CD4-positive, alpha-beta T cell treated with Interleukin-2 at 100 ng/mL for 4 hours (primary cell): ENCODE measurements around the gene BCL10.

Experiments
- DNase-seq: peaks from one replicate; pipeline ENCODE4 v3.0.0-alpha.2; 2020; ENCODE audit warnings: low spot score

The BCL10 gene

GRCh38 chr1:85276215-85276977 is at the start of gene BCL10:
BCL10 (minus strand) TSS chr1:85276632; CDS start chr1:85276352, 280 bp downstream.
- peak; percentile 97 for DNase-seq

DNA sequence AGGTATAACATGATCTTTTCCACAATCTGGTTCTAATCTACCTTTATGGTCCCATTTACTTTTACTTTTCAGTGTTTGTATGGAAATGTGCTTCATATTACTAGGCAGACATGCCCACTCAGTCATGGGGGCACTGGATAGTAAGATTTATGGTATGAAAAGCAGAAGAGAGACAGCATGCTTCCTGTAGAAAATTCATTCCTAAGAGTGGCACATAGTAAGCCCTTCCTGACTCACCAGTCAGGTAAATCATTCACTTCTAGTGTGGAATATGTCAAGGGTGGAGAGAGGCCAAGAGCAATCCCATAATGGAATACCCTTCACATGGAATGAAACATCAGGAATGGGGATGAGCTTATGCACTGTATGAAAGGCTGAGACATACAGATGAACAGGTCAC is 49.5 kb upstream of the BCL10 start:
- DNase-seq: no peak

- DNase-seq: no peak
Measured at GRCh38 chr1:85323770-85324169, 47.3 kb upstream of the BCL10 start.

DNA sequence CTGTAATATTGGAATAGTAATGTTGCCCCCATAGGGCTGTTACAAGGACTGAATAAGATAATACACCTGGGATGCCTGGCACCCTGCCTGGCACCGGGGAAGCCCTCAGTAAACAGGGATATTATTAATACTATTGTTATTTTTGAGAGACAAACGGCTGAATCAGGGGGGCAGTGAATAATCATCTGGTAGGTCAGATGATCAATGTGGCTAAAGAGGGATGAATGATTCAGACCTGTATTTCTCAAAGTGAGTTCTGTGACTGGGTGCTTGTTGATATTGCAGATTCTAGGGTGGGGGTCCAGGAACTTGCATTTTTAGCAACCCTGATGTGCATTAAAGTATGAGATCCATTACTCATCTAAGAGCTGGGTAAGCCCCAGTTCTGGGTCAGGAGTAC is 46.2 kb upstream of the BCL10 start:
- DNase-seq: no peak

GRCh38 chr1:85321237-85321964 is 45.0 kb upstream of the BCL10 start:
- no peak for DNase-seq

DNA sequence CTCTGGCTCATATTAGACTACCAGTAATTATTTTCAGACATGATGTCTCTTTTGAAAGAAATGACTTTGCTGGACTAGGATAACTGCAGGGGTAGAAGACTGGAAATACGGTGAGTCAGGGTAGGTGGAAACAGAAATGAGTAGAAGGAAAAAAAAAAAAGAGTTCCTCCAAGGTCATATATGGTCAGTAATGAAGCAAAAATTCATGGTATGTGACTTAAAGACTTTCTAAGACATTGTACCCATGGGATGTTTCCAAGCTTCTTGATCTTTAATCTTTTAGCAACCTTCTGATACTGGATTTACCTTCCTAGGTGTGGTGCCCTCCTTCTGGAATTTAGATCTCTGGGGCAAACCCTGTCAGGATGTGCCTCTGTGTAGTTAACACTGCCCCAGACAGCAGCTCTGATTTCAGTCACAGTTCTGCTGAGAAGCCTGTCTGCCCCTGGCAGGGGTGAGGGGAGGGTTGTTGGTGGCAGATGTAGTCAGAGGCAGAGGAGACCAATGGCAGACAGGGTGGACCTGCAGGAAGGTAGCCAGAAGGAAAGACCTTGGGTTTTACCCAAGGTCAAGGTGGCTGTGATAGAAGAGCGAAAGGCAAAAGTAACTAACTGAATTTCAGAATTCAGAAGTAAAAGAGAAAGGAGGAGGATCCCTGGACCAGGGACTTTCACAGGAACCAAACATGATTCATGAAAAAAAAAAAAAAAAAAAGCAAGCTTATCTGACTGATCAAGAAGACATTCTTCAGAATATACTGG is 44.1 kb upstream of the BCL10 start:
- no peak for DNase-seq

DNA sequence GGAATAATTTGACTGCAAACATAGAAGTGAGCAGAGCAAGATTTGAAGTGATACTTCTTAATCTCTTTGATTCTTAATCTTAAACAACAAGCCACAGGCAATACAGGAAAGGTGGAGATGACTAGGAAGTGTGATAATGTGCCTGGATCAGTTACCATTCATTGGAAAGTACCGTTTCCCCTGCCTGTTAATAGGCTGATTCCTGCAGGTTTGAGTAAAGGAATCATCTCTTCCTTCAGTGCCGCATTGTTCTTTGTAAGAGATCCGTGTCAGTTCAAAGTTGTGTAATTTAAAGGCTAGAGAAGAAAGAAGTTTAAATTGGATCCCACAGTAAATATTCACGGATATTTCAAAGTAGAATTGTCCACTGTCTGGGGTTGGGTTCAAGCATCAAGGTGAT is 43.5 kb upstream of the BCL10 start:
- no peak for DNase-seq

- no peak for DNase-seq
Measured at GRCh38 chr1:85319491-85319890, 43.1 kb upstream of the BCL10 start.

GRCh38 chr1:85318217-85318616 is 41.8 kb upstream of the BCL10 start:
- DNase-seq: no peak

DNA sequence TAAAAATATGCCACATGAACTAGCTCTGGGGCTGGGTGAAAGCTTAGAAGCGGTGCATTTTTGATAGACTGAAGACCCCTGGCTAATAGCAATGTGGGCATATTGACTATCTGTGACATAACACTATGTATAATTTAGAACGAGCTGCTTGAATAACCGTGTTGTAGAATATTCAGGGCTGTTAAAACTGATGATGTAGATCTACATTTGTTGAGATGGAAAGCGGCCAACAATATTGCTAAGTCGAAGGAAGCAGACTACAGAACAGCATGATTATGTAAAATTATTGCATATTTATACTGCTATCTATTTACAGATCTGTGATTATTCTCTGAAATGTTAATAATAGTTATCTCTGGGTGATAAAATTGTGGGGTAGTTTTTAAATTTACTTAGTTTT is 41.1 kb upstream of the BCL10 start:
- no peak for DNase-seq

- DNase-seq: no peak
Measured at GRCh38 chr1:85316321-85316720, 39.9 kb upstream of the BCL10 start.

DNA sequence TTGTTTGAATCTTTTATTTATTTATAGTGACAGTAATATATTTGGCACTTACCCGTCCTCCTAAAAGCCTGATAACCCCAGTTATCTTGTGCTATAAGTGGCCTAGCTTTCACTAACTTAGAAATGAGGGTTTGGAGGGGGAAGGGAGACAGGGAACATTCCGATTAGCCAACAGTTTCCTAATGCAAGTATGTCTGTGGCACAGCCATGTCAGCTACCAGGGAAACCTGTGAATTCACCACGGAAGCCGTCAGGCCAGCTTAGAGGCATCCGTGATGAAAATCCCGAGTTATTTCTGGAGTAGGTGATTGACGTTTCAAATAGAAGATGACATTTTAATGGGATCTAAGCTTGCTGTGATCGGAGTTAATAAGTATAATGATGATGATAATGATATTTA is 39.4 kb upstream of the BCL10 start:
- no peak for DNase-seq

DNA sequence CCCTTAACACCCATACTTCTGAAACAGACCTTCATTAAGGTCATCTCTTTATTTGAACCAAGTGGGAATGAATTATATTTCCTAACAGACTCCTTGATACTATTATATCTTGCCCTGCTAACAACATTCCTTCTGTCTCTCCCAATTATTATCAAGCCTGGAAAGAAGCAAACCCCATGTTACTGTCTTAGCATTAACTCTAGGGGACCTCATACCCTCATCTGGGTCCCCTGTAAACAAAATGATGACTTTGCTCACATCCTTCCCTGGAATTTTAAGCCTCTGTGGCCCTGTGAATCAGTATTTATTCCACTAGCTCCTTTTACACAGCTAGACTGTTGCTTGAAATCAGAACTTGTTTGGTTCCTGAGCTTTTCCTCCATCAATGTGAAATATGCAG is 38.3 kb upstream of the BCL10 start:
- no peak for DNase-seq

GRCh38 chr1:85313888-85314696 is 37.7 kb upstream of the BCL10 start:
- no peak for DNase-seq

- no peak for DNase-seq
Measured at GRCh38 chr1:85311818-85312217, 35.4 kb upstream of the BCL10 start.

DNA sequence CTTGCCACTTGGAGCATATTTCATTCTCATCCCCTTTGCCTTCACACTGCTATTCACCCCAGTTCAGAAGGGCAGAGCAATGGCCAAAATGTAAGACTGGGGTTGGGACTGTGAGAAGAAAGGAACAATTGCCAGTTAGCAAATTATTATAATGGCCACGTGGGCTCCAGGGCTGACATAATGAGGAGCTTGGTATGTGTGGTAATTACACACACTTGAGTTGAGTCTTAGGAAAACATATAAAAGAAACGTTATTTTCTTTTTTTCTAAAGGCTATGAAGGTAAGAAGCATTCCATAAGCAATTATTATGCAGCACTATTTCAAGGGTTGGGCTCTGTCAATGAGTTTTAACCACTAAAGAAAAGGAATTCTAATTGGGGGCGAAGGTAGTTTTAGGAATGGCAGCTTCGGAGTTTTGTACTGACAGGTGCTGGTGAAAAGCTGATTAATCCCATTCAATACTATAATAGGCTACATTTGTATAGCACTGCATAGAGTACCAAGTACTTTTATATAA is 32.5 kb upstream of the BCL10 start:
- DNase-seq: no peak

DNA sequence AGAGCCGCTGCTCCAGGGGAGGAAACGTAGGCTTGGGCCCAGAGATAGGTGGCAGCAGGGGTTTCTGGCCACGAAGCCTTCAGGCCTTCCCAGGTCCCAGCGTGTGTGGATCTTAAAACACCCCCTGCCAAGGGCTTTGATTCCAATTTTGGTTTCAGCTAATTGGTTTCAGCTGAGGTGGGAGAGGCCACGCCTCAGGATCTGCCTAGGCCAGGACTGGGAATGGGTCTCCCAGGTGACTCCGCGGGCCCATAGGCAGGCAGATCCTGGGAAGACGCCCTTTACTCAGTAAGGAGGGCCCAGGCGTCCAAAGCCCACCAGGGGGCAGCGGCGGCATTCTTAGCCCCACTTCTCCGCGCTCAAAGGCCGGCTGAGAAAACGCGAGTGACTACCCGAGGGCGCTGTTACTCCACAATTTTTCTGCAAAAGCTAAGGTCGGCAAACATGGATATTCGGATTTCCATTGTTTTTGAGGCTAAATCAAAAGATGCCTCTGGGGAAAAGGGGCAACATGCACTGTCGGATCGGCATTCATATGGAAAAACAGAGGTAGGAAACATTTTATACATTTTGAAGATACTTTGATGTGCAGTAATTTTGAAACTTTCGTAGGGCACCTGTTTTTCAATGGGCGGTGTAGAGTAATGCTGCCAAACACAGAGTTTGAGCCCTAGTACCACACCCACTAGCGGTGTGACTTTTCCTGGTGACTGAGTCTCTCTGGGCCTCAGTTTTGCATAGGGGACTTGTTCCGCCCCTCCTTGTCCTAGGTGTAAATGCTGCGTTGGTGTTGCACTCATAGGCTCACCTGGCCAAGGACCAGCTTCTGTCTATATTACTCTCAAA is 31.8 kb upstream of the BCL10 start:
- DNase-seq: peak; percentile 56

- no peak for DNase-seq
Measured at GRCh38 chr1:85306236-85306635, 29.8 kb upstream of the BCL10 start.

DNA sequence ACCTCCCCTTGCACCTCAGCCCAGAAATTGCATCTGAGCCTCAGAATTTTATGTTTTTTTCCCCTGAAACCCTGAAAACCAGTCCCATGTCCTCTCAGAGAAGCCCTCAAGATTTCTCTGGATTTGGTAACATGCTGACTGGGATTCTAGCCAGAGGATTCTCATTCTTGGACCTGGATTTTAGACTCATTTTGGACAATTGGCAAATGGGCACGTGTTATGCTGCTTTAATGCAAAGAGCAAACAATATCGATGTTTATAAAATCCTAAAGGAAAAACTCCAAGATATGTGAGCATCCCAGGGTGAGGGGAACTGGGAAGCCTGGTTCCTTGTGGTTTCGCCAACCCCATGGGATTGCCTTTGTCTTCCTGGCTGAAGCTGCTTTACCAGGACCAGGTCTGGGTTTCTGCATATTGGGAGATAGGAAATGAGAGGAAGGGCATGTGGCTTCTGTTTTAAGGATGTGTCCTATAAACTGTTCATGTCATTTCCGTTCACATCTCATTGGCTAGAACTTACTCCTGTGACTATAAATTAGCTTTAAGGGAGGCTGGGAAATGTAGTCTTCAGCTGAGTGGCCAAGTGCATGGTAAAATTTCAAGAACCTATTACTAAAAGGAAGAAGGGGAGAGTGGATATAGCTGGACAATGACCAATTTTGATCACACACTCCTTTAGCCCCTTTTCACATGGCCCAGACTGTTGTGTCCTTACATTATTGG is 27.2 kb upstream of the BCL10 start:
- DNase-seq: no peak

DNA sequence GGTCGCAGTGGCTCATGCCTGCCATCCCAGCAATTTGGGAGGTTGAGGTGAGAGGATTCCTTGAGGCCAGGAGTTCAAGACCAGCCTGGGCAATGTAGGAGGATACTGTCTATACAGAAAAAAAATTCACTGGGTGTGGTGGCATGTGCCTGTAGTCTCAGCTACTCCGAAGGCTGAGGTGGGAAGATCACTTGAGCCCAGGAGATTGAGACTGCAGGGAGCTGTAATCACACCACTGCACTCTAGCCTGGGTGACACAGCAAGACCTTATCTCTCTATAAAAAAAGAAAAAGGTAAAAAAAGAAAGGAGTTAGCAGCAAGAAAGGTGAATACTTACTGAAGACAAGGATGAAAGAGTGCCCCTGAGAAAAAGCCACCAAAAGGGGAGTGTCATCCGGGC is 23.7 kb upstream of the BCL10 start:
- no peak for DNase-seq
